ENCODE results near the gene FYN.

Gene FYN

DNA sequence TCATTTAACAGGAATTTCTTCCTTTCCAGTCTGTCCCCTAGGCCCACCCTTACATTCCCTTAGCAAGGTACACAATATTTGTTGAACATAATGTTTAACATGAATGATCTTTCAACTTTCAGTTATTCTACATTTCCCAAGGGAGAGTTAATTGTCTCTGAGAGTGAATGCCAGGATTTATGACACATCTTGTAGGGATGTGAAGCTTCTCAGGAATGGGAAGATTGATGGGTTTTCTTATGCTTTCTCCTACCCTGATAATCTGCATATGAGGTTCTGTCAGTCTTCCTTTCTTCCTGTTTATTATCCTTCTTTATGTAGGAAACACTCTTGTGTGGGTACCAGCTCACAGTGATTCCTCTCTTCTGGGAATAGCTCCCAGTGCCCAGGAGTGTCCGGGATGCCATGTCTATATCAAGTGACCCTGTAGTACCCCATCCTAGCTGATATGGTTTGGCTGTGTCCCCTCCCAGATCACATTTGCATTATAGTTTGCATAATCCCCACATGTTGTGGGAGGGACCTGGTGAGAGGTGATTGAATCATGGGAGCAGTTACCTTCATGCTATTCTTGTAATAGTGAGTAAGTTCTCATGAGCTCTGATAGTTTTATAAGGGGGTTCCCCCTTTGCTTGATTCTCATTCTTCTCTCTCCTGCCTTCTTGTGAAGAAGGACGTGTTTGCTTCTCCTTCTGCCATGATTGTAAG lies 7.1 kb upstream of the FYN start:
- DNase-seq = no peak

GRCh38 chr6:111875741-111876140 lies 2.5 kb upstream of the FYN start:
- DNase-seq = no peak

GRCh38 chr6:111874025-111874415 lies 768 bp upstream of the FYN start:
- DNase-seq = no peak

- DNase-seq = peak; percentile 54
Observed at GRCh38 chr6:111872401-111873177, 663 bp downstream of the FYN start.

DNA sequence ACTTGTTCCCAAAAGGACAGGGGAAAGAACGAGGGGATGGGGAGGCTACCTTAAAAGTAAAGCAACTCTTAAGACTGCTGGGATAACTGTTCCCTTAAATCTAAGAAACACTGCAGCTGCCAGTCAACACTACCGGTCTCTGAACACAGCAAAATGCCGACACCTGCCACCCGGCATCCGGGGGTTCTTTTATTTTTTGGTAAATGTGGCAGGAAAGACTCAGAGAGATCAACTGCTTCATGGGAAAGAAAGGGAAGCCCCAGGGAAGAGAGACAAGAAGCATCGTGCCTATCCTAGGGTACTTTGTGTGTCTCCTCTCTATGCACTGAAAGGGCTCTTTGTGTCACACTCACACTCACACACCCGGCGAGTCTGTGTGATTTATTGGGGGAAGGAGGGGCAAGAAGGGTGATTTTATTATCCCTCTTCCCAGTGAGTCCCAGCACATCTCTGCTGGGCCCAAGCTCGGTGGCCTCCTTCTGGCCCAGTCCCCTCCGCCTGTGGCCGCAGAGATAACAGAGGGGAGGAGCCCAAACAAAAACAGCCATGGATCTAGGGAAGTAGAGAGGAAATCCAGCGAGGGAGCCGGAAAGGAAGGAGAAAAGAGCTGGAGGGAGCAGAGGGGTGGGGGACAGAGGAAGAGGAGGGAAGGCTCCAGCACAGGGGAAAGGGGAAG lies 1.4 kb downstream of the FYN start:
- DNase-seq = peak; percentile 81

- peak; percentile 41 for DNase-seq
Observed at GRCh38 chr6:111871207-111871606, 2.0 kb downstream of the FYN start.

GRCh38 chr6:111870742-111871064 lies 2.5 kb downstream of the FYN start:
- no peak for DNase-seq

DNA sequence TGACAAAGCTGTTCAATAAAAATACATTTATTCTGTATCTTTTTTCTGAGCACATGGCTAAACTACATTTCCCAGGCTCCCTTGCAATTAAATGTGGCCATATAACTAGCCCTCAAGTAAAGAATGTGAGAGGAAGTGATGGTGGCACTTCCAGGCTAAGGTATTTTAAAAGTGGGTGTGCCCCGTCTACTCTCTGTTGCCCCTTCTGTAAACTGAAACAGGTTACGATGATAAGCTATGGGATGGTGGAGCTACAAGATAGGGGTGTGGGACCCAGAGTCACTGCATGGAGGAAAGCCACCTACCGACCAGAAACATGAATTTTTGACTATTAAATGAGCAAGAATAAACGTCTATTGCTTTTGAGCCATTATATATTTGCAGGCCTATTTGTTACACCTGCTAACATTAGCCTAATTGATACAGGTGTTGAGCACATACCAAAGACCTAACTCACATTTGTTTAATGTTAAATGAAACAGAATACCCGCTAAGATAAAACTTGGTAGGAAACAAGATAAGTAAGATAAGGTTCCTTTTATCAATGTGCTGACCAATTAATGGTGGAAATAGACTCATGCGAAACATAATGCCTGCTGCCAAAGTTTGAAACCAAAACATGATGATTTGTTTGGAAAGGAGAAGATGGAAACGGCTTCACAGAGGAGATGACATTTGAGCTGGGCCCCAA lies 3.1 kb downstream of the FYN start:
- no peak for DNase-seq

DNA sequence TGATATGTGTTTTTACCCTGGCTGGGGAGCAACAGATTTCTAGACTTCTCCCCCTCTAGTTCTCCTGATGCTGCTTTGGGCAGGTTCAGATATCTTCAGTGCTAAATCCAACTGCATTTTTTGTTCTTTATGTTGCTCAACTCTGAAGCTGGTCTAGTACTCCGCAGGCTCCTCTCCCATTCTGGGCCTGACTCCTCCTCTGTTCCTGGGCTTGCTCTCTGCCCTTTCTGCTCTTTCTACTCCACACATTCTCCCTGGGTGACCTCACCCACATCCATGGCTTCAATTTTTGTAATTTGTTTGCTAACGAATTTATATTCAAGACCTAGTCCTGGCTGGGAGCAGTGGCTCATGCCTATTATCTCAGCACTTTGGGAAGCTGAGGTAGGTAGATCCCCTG lies 6.4 kb downstream of the FYN start:
- DNase-seq = no peak

DNA sequence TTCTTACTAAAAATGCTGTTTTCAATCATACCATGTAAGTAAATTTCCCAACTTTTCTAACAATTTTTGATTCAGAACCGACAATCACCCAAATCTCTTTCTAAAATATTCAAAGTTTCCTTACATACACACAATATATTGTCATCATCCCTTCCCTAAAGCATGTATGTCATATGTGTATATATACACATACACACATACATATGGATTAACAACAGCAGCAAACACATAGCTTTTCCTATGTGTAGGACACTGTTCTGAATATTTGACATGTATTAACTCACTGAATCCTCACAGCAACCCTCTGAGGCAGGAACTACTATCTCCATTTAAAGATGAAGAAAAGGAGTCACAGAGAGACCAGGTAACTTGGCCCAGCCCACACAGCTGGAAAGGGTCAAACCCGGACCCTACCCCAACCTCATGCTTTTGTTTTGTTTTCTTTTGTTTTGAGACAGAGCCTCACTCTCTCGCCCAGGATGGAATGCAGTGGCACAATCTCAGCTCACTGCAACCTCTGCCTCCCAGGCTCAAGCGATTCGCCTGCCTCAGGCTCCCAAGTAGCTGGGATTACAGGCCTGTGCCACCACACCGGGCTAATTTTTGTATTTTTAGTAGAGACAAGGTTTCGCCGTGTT lies 7.2 kb downstream of the FYN start:
- no peak for DNase-seq

- no peak for DNase-seq
Observed at GRCh38 chr6:111865049-111865585, 8.1 kb downstream of the FYN start.

- DNase-seq = no peak
Observed at GRCh38 chr6:111864138-111865048, 8.9 kb downstream of the FYN start.

- no peak for DNase-seq
Observed at GRCh38 chr6:111862741-111863140, 10.5 kb downstream of the FYN start.

GRCh38 chr6:111862314-111862713 lies 10.9 kb downstream of the FYN start:
- no peak for DNase-seq

- no peak for DNase-seq
Observed at GRCh38 chr6:111861431-111861885, 11.8 kb downstream of the FYN start.

DNA sequence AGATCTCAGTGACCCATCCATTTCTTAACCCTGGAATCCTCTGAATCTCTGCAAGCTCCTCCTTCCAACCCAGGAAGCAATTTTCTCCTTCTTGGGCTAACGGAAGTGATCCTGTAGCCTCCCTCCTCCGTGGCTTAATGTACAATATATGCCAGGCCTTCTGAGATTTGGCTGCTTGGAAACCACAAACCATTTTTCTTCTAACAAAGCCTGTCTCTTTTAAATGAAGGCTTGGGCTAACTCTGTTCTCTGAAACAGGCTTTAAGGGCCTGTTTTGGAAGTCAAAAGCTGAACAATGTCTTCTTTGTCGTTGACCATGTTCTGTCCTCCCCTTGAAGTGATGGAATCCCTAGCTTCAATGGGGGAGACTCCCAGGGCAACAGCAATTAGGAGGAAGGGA lies 14.9 kb downstream of the FYN start:
- DNase-seq = peak; percentile 55

DNA sequence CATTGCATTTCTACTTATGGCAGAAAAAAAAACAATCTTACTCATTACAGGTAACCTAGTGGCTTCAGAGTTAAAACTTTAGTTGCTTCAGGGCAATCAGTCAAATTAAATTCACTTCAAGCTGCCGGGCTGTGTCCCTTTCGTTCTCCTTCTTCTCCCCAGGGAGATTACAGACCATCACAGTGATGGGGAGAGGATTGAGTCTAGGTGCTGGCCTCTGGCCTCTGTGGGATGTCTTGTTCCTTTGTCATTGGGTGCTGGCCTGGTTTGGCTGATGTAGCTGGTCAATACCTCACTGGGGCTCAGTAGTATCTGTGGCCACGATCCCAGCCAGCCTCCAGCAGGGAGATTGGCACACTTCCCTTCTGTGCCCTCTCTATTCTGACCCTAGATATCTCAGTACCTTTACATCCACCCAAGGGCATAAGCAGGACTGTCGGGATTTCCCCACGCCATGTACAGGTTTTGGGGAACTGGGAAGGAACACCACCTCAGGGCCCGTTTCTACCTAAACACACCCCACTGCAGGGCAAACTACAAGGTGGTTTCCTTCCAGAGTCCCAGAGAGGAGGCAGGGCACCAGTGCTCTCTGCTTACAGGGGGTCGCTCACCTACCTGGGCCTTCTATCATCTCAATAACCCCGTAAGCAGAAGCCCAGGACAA lies 15.4 kb downstream of the FYN start:
- DNase-seq = no peak

- no peak for DNase-seq
Observed at GRCh38 chr6:111855753-111856152, 17.5 kb downstream of the FYN start.

DNA sequence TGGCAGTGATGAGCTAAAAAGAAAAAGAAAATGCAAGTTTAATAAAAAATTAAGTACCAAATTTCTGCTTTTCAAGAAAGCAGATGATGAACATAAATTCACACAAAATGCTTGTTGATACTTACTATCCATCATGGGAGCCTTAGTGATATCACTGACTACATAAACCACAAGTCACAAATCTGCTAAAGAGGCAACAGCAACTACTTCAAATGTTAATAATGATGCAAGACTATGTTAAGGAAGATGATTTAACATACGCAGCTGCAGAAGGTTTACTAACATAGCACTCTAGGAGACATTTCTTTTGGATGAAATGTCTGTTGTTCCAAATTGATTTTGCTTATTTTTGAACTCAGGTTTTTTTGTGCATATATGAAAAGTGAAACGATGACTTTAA lies 18.6 kb downstream of the FYN start:
- DNase-seq = no peak

DNA sequence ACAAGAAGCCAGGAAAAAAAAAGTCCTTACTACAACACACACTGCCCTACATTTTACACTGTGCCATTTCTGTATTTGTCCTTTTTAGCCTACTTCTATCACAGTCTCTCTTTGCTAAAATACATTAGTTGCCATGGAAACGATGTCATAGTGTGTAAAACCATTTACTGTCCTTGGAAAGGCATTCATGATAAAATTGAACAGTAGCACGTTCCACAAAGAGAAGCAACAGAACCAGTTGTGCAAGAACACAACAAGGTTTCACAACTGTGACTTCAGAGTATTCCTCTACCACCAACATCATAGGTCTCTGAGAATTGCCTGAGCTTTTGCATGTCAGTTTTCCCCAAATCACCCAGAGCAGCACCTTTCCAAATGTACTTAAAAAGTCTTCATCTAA lies 20.5 kb downstream of the FYN start:
- DNase-seq = peak; percentile 8

Data from midbrain (tissue), 1 donor.